Neural progenitor cell (in vitro differentiated cells): ENCODE results near the gene RPS13. TPM values are rescaled to one million over a fixed set of nuclear protein-coding genes. Genes with fewer than 3 reads are reported as not detected.
"Not testable (repeated sequence)": the region's sequence is repeated elsewhere in the genome, so short reads cannot be mapped to it uniquely, and the experiment has no call there.

Experiments used
- DNase-seq: peaks from one replicate; pipeline ENCODE4 v3.0.0-alpha.2; 2016; ENCODE audit warnings: low spot score
- H2AFZ ChIP-seq: fragments of 200-600 bp; sonication (generic); replicated peaks from 2 replicates; pipeline ENCODE4 v1.6.1; 2016; ENCODE audit warnings: antibody characterized with exemption
- H3F3A ChIP-seq: fragments of 200-600 bp; sonication (generic); 2 replicates; pipeline ENCODE4 v1.6.1; 2016; ENCODE audit warnings: antibody characterized with exemption, low read depth
- H3K27ac ChIP-seq: fragments of 200-600 bp; sonication (generic); 2 replicates; pipeline ENCODE4 v1.5.1; 2016; ENCODE audit warnings: mild to moderate bottlenecking
- H3K27me3 ChIP-seq: fragments of 200-600 bp; sonication (generic); 2 replicates; pipeline ENCODE4 v1.6.1; 2016; ENCODE audit warnings: mild to moderate bottlenecking, moderate library complexity
- H3K36me3 ChIP-seq: fragments of 200-600 bp; sonication (generic); 2 replicates; pipeline ENCODE4 v1.5.1; 2016
- H3K4me1 ChIP-seq: fragments of 200-600 bp; sonication (generic); 2 replicates; pipeline ENCODE4 v1.6.1; 2016; ENCODE audit warnings: mixed run types
- H3K4me2 ChIP-seq: fragments of 200-600 bp; sonication (generic); 2 replicates; pipeline ENCODE4 v1.6.1; 2016
- H3K4me3 ChIP-seq: fragments of 200-600 bp; sonication (generic); 2 replicates; pipeline ENCODE4 v1.5.1; 2016
- H3K79me2 ChIP-seq: fragments of 200-600 bp; sonication (generic); 2 replicates; pipeline ENCODE4 v1.6.1; 2016; ENCODE audit warnings: low read depth
- H3K9ac ChIP-seq: fragments of 200-600 bp; sonication (generic); 2 replicates; pipeline ENCODE4 v1.6.1; 2016
- H3K9me3 ChIP-seq: fragments of 200-600 bp; sonication (generic); 2 replicates; pipeline ENCODE4 v1.5.1; 2016; ENCODE audit warnings: low read depth
- H4K20me1 ChIP-seq: fragments of 200-600 bp; sonication (generic); 2 replicates; pipeline ENCODE4 v1.6.1; 2016; ENCODE audit warnings: low read depth
- H3K27ac Mint-ChIP-seq: 3 replicates; pipeline ENCODE4 v1.8.0; 2021; ENCODE audit warnings: mixed read lengths
- H3K27me3 Mint-ChIP-seq: 2 replicates; pipeline ENCODE4 v1.8.0; 2022; ENCODE audit warnings: low read depth, mild to moderate bottlenecking, inconsistent platforms, moderate library complexity, mixed read lengths; ENCODE audit not compliant: insufficient read depth
- H3K36me3 Mint-ChIP-seq: 3 replicates; pipeline ENCODE4 v1.8.0; 2021; ENCODE audit warnings: mixed read lengths
- H3K4me1 Mint-ChIP-seq: 3 replicates; pipeline ENCODE4 v1.8.0; 2021; ENCODE audit warnings: mixed read lengths
- H3K4me3 Mint-ChIP-seq: 3 replicates; pipeline ENCODE4 v1.8.0; 2021; ENCODE audit warnings: mild to moderate bottlenecking, moderate library complexity, mixed read lengths
- H3K9me3 Mint-ChIP-seq: 3 replicates; pipeline ENCODE4 v1.8.0; 2020; ENCODE audit warnings: mixed read lengths
- CTCF ChIP-seq: fragments of 200-600 bp; sonication (generic); IDR thresholded peaks from 2 replicates; pipeline ENCODE4 v1.5.1; 2017; ENCODE audit warnings: antibody characterized with exemption, mild to moderate bottlenecking
- EZH2 ChIP-seq: fragments of 200-600 bp; sonication (generic); IDR thresholded peaks from 2 replicates; pipeline ENCODE4 v1.6.1; 2017; ENCODE audit warnings: antibody characterized with exemption, mild to moderate bottlenecking, moderate library complexity
- EZH2phosphoT487 ChIP-seq: fragments of 200-600 bp; sonication (generic); IDR thresholded peaks from 2 replicates; pipeline ENCODE4 v1.6.1; 2017; ENCODE audit warnings: antibody characterized with exemption
- total RNA-seq: library from RNA; depleted of rRNA; stranded (reverse); fragments of >200 nt; gene quantifications from 2 replicates; pipeline ENCODE4 v1.2.3, GENCODE V29; 2015; ENCODE audit warnings: low replicate concordance

The RPS13 gene
- total RNA-seq, 1 donor from 2014 or later: 1,918 TPM

DNA sequence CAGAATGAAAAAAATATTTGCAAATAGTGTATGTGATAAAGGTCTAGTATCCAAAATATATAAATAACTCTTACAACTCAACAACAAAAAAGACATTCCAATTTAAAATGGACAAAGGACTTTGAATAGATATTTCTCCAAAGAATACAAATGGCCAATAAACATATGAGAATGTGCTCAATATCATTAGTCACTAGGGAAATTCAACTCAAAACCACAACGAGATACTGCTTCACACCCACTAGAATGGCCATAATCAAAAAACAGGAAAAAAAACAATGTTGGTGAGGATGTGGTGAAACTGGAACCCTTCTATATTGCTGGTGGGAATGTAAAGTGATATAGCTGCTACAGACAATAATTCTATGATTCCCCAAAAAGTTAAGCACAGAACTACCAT lies 38.6 kb upstream of the RPS13 start:
- no peak overlapping the region for H3K4me3 Mint-ChIP-seq
- Histone ChIP-seq H3K27me3 (no peaks in the 10 kb centered on the region), H3K4me2 (no peak overlapping the region), H3K4me1 (no peaks in the 10 kb centered on the region), H3K36me3 (peaks cover 25% of the 10 kb centered on the region), H2AFZ (no peak overlapping the region), H3F3A (no peaks in the 10 kb centered on the region), H3K4me3 (no peak overlapping the region), H4K20me1 (no peaks in the 10 kb centered on the region), H3K27ac (no peak overlapping the region), H3K9ac (no peak overlapping the region), H3K9me3 (no peaks in the 10 kb centered on the region), H3K79me2 (no peaks in the 10 kb centered on the region)
- DNase-seq: no peak
- H3K27ac Mint-ChIP-seq: no peak overlapping the region
- H3K27me3 Mint-ChIP-seq: no peaks in the 10 kb centered on the region
- no peak for TF ChIP-seq EZH2
- TF ChIP-seq CTCF: no peak
- no peak for TF ChIP-seq EZH2phosphoT487
- H3K9me3 Mint-ChIP-seq: no peaks in the 10 kb centered on the region
- H3K36me3 Mint-ChIP-seq: peaks cover 28% of the 10 kb centered on the region
- H3K4me1 Mint-ChIP-seq: no peaks in the 10 kb centered on the region

DNA sequence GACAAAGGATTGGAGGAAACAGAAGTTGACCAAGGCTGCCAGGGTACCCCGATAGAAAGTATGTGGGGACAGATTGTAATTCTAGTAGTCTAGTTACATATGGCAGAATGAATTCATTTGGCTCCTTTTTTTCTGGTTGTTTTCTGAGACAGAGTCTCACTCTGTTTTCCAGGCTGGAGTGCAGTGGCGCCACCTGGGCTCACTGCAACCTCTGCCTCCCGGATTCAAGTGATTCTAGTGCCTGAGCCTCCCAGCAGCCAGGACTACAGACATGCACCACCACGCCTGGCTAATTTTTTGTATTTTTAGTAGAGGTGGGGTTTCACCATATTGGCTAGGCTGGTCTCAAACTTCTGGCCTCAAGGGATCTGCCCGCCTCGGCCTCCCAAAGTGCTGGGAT lies 30.3 kb upstream of the RPS13 start:
- H3K4me3 Mint-ChIP-seq, H3K27me3 ChIP-seq, H3K9me3 Mint-ChIP-seq, H3K4me3 ChIP-seq, H3K27ac Mint-ChIP-seq, H4K20me1 ChIP-seq, H3K9me3 ChIP-seq, H3K27ac ChIP-seq, H3K4me2 ChIP-seq, H3K27me3 Mint-ChIP-seq, H3K79me2 ChIP-seq, H3K9ac ChIP-seq, H3K4me1 ChIP-seq, H3F3A ChIP-seq, H3K4me1 Mint-ChIP-seq, H2AFZ ChIP-seq: not testable (repeated sequence)
- peak; percentile 60 for TF ChIP-seq CTCF
- DNase-seq: peak; percentile 25
- H3K36me3 ChIP-seq: peaks cover 31% of the 10 kb centered on the region
- H3K36me3 Mint-ChIP-seq: peaks cover 26% of the 10 kb centered on the region

- not testable (repeated sequence) for H3K4me3 Mint-ChIP-seq, H3K27me3 Mint-ChIP-seq, H3K27me3 ChIP-seq, H2AFZ ChIP-seq, H3K79me2 ChIP-seq, H3K4me3 ChIP-seq, H3K9me3 ChIP-seq, H3K4me1 Mint-ChIP-seq, H3K9ac ChIP-seq, H3K27ac Mint-ChIP-seq, H3K4me1 ChIP-seq, H3K4me2 ChIP-seq, H4K20me1 ChIP-seq, H3K27ac ChIP-seq, H3F3A ChIP-seq, DNase-seq, H3K9me3 Mint-ChIP-seq
- peaks cover 33% of the 10 kb centered on the region for H3K36me3 ChIP-seq
- peaks cover 25% of the 10 kb centered on the region for H3K36me3 Mint-ChIP-seq
Measured at GRCh38 chr11:17105404-17106040, 28.1 kb upstream of the RPS13 start.

GRCh38 chr11:17102462-17102861 lies 25.0 kb upstream of the RPS13 start:
- no peaks in the 10 kb centered on the region for H3K4me1 Mint-ChIP-seq
- peaks cover 30% of the 10 kb centered on the region for H3K36me3 Mint-ChIP-seq
- no peak overlapping the region for H3K9ac ChIP-seq
- no peaks in the 10 kb centered on the region for H4K20me1 ChIP-seq
- H3K4me2 ChIP-seq: no peak overlapping the region
- no peak overlapping the region for H3K27ac ChIP-seq
- H3F3A ChIP-seq: peaks cover 5% of the 10 kb centered on the region
- no peak overlapping the region for H3K4me3 ChIP-seq
- no peaks in the 10 kb centered on the region for H3K9me3 Mint-ChIP-seq
- no peaks in the 10 kb centered on the region for H3K9me3 ChIP-seq
- no peak overlapping the region for H2AFZ ChIP-seq
- H3K27me3 Mint-ChIP-seq: no peaks in the 10 kb centered on the region
- no peaks in the 10 kb centered on the region for H3K4me1 ChIP-seq
- H3K36me3 ChIP-seq: peaks cover 36% of the 10 kb centered on the region
- H3K27ac Mint-ChIP-seq: no peak overlapping the region
- no peak for TF ChIP-seq EZH2
- no peak for TF ChIP-seq EZH2phosphoT487
- TF ChIP-seq CTCF: no peak
- no peaks in the 10 kb centered on the region for H3K27me3 ChIP-seq
- no peaks in the 10 kb centered on the region for H3K79me2 ChIP-seq
- no peak for DNase-seq
- H3K4me3 Mint-ChIP-seq: no peak overlapping the region
